GM21529 (cell line): ENCODE measurements around the gene GNRHR.

Experiments used
- ATAC-seq: cut with Tn5 transposase; IDR thresholded peaks from one replicate; pipeline ENCODE4 v1.9.1; 2021; ENCODE audit not compliant: unreplicated experiment

GNRHR gene

DNA sequence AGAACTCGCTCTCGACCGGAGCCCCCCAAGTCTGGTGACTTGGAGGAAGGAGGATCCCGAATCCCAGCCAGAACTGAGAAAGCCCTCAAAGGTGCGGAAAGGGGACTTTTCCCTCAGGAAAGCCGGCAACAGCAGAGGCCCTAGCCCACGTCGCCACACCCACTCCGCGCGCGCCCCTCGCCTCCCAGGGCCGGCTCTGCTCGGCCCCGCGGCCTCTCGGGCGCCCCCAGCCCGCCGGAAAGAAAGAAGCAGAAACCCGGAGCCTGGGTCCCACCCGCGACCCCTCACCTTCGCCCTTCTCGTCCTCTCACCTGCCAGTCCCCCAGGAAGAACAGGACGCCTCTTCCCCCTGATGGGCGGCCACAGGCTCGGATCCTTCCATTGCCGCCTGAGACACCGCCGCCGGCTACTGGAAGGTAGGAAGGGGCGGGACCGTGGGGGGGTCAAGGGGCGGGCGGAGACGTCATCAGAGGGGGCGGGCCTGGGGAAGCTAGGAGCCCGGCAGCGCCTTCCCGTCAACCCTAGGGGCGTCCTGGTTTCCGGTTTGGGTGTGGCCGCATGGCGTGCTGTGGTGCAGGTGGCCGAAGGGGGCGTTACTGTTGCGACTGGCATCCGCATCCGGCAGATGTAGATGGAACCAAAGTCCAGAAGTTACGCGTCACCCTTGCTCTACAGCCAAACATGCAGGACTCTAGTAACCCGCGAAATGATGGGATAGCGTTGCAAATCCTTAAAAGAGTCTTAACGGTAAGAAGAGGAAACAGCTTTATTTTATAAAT, 53.3 kb downstream of the GNRHR start, which contains the start of gene UBA6:
Gene UBA6 (minus strand): TSS at position 418 of the 779 bp plus-strand sequence. CDS start 36 bp downstream, at position 382.
- ATAC-seq, result peak; percentile 97

DNA sequence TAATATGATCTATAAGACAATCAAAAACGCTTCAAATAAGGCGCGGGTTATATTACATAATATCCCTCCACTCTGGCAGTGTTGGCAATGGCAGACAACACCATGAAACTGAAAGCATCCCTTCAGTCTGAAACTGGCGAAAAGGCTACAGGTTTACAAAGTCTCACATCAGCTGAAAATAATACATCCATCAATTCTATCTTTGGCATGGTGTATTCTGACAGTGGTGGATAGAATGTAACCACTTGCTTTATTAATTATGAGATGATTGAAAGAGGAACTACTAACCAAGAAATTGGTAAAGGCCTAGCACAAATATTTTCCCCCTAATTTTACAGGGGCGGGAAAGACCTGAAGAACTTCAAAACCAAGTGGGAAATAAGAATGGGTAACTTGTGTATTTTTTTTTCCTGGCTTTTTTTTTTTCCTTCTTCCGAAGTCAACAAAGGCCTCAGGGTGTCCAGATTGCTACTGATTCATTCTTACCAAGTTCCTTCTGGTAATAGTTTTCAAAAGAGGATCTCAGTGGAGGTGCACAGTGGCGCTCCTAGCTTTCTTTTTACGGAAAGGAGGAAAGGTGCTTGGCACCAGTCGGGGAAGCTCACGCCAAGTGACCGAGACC, 54.0 kb downstream of the GNRHR start:
- peak; percentile 26 for ATAC-seq

GRCh38 chr4:67699603-67700002, 54.6 kb downstream of the GNRHR start:
- no peak for ATAC-seq

DNA sequence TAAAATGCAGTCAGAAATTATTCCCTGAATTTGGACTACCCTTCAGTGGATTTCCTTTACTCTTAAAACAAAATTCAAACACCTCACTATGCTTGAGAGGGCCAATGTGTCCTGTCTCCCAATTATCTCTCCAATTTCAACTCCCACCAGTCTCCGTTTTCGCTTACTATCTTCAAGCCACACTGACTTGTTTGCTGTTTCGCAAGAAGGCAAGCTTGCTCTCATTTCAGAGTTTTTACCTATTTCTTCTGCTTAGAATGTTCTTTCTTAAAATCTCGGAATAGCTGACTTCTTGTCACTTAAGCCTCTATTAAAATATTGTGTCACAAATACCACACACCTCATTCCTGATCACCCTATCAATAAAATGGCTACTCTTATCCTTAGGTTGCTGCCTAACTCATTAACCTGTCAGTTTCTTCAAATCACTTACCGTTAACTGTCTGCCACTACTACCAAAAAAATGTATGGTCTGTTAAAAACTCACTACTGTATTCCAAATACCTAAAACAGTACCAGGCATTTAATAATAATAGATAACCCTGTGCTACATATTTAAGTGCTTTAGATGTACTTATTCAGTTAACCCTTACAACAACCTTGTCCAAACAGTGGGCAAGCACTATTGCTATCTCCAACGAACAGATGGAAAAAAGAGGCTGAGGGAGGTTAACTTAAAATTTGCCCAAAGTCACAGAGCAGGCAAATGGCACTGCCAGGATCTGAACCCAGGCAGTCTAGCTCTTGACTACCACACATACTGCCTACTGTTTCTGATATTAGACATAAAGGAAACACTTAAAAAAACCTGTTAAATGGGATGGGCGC, 56.1 kb downstream of the GNRHR start:
- ATAC-seq, result no peak

DNA sequence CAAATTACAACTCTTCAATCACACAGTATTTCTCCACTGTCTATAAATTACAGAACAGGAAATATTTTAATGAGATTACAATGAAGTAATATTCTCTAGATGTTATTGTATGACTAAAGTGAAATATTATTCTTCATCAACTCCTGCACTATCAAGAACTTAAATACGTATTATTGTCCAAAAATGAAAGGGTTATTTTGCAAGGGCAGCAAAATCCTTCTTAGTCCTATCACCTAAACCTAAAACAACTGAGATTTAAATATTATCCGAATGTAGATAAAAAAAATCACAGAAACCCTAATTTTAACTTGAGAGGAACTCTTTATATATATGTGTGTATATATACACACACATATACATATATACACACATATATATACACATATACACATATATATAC, 58.1 kb downstream of the GNRHR start:
- no peak for ATAC-seq

GRCh38 chr4:67694662-67695061, 59.5 kb downstream of the GNRHR start:
- ATAC-seq, result no peak

DNA sequence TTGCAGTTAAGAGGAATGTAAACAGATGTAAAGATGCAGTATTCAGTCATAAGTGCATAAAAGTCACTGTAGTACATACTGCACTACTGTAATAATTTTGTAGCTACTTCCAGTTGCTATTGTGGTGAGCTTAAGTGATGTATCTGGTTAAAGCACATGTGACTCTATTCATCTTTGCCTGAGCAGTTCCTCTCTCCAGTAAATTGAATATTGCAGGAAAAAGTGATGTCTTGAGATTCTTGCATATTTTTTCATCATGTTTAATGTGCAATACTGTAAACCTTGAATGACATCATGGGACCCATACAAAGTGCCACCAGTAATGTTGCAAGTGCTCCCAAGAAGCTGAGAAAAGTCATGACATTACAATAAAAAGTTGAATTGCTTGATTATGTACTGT, 62.9 kb downstream of the GNRHR start:
- ATAC-seq, result no peak
